ENCODE data around the gene TUBA1A.
"Not testable (repeated sequence)": the region's sequence is repeated elsewhere in the genome, so short reads cannot be mapped to it uniquely, and the experiment has no call there.

The TUBA1A gene

DNA sequence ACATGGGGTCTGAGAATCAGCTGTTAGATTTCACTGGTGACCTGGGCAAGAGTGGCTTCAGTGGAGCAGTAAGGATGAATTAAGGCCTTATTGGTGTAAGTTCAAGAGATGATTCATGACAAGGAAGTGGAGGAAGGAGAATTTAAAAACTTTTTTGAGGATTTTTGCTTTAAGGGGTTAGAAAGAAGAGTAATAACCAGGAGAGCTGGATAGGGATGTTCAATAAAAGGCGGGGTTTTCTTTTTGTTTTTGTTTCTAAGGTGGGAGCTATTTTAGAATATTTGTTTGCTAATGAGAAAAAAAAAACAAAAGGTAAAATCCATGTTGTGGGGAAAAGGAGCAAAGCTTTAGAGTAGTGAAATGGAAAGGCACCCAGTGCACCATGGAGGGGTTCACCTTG is 42.5 kb downstream of the TUBA1A start:
- no peak for DNase-seq (ENCODE audit: low read depth)

DNA sequence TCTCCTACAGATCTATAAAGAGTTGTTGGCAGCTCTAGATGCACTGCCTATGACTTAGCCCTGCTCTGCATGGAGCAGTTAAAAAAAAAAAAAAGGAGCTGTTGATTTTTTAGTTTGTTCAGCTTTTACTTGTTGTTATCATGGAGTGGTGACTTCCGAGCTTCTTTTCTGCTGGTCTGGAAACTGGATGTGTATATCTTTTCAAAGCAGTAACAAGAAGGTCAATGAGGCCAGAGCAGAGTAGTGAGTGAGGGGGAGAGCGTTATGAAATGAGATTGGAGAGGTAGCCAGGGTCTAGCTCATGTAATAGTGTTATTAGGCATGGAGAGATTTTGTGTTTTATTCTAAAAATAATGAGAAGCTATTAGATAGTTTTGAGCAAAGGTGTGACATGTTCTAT is 44.5 kb downstream of the TUBA1A start:
- DNase-seq (ENCODE audit: low read depth): no peak

DNA sequence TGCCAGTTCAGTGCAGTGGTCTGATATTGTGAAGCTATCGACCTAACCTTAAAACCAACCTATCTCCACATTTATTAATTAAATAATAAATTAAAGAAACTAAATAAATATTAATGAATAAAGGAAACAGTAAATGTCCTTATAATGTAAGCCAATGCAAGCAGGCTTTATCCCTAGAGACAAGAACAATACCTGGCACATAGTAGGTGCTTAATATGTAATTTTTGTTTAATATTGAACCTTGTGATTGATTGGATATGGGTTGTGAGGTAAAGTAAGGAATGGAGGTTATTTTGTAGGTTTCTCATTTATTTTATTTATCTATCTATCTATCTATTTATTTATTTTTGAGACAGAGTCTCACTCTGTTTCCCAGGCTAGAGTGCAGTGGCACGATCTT is 49.9 kb downstream of the TUBA1A start:
- no peak for DNase-seq (ENCODE audit: low read depth)

DNA sequence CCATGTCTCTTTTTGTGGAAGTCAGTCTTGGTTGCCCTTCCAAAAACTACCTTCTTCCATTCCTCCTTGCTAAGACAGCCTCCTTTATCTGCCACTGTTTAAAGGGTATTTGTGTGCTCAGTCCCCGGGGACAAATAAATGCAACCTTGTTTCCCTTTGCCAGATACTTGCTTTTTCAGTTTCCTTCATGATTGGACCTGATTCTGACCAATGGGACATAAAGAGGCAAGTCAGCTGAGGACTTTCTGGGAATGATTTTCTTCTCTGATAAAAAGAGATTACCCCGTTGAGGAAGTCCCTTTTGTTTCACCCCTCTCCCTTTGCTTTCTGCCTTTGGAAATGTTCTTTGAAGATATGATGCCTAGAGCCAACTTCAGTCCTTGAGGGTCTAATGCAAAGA is 50.3 kb downstream of the TUBA1A start:
- DNase-seq (ENCODE audit: low read depth): no peak

DNA sequence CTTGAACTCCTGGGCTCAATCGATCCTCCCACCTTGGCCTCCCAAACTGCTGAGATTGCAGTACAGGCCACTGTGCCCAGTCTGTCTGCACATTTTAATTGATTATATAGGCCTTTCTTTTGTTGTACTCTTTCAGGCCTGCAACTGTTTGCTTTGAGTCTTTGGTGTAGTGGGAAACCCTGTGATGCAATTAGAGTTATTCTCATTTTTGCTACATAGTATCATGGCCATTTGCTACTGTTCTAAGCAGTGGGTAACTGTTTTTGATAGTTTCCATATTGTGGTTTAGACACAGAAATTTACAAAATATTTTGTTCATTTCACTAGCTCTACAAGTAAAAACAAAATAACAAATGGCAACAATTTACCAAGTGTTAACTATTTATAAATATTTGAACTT is 51.4 kb downstream of the TUBA1A start:
- DNase-seq (ENCODE audit: low read depth): no peak

DNA sequence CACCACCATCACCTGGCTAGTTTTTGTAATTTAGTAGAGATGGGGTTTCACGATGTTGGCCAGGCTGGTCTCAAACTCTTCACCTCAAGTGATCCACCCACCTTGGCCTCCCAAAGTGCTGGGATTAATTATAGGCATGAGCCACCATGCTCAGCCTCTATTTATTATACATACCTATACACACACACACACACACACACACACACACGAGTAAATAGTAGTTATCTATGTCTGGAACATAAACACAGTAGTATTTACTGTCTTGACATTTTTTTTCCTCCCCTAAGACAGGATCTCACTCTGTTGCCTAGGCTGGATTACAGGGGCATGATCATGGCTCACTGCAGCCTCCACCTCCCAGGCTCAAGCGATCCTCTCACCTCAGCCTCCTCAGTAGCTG is 51.9 kb downstream of the TUBA1A start:
- not testable (repeated sequence) for DNase-seq (ENCODE audit: low read depth)
